Kidney (tissue), 14 donors: ENCODE measurements around the gene CRY1. TPM values are rescaled to one million over a fixed set of nuclear protein-coding genes. Genes with fewer than 3 reads are reported as not detected.

Experiments
- DNase-seq, 5 donors: peaks; one replicate each; pipeline ENCODE4 v3.0.0-alpha.2; 2013 to 2020
- FAIRE-seq: peaks from 2 replicates; lab custom pipeline; 2012; peaks lifted over from hg19 to GRCh38; lab: Jason Lieb, UNC
- H3K27ac ChIP-seq, 2 donors: one replicate each; pipeline ENCODE4 v1.7.0; 2013; ENCODE audit warnings: low read depth in 2 of 2, low read length in 2 of 2, inconsistent platforms in 1 of 2
- H3K27me3 ChIP-seq: one replicate; pipeline ENCODE4 v1.7.1; 2013; ENCODE audit warnings: low read length, inconsistent platforms; ENCODE audit not compliant: control insufficient read depth, insufficient read depth
- H3K36me3 ChIP-seq, 3 donors: one replicate each; pipeline versions ENCODE4 v1.7.0 to v1.7.1; 2013; ENCODE audit warnings: low read length in 3 of 3, control low read depth in 1 of 3, inconsistent platforms in 1 of 3; ENCODE audit not compliant: insufficient read depth in 3 of 3, control insufficient read depth in 2 of 3
- H3K4me1 ChIP-seq, 3 donors: one replicate each; pipeline versions ENCODE4 v1.7.0 to v1.7.1; 2013; ENCODE audit warnings: low read length in 3 of 3, inconsistent platforms in 1 of 3, low read depth in 1 of 3; ENCODE audit not compliant: control insufficient read depth in 2 of 3, insufficient read depth in 2 of 3
- H3K4me3 ChIP-seq, 3 donors: one replicate each; pipeline versions ENCODE4 v1.7.0 to v1.8.1; 2013; ENCODE audit warnings: low read length in 3 of 3, control low read depth in 1 of 3, inconsistent platforms in 1 of 3
- H3K9ac ChIP-seq, 3 donors: one replicate each; pipeline versions ENCODE4 v1.7.0 to v1.7.1; 2013; ENCODE audit warnings: low read length in 3 of 3, control low read depth in 1 of 3, inconsistent platforms in 1 of 3
- H3K9me3 ChIP-seq, 3 donors: one replicate each; pipeline versions ENCODE4 v1.7.0 to v1.7.1; 2013; ENCODE audit warnings: low read length in 3 of 3, control low read depth in 1 of 3, inconsistent platforms in 1 of 3; ENCODE audit not compliant: control insufficient read depth in 2 of 3, insufficient read depth in 1 of 3
- intact Hi-C: fragments of 100-400 bp; cut with DNase I; formaldehyde crosslinking; loops from one replicate; pipeline ENCODE4 v1.11.1; 2022
- polyA plus RNA-seq: library from polyadenylated mRNA; stranded (reverse); fragments of 350-450 nt; fragmentation: Illumina TruSeq; extraction: RNeasy Lipid Tissue Mini Kit (QIAGEN cat#74804); gene quantifications from one replicate; pipeline ENCODE4 v1.2.3, GENCODE V29; 2014; ENCODE audit warnings: low read depth, low replicate concordance; ENCODE audit not compliant: insufficient read depth
- total RNA-seq: library from RNA; stranded (reverse); fragmentation: NEBNext Ultra II Directional; extraction: Animal tissue kit (Norgen Biotek cat#: 25700); gene quantifications from one replicate; pipeline ENCODE4 v1.2.1, GENCODE V29; 2021
- TF ChIP-seq, protein P1 (sequence below): IDR thresholded peaks from 3 replicates; pipeline ENCODE4 v1.5.1; 2012; ENCODE audit warnings: mild to moderate bottlenecking, moderate library complexity, borderline replicate concordance; ENCODE audit not compliant: insufficient read depth; ENCODE audit errors: extremely low read depth
- donor health status: control.
- donor health status: control.
- donor health status: control.
- donor health status: control.
- donor health status: control.
- donor health status: DM: yes; HTN: yes; CAD: no.
- donor health status: Normal renal cell carcinoma (clear cell type).

Gene CRY1
- total and polyA plus RNA-seq, 2 donors from 2014 or later = 8.4 to 17.7 TPM

DNA sequence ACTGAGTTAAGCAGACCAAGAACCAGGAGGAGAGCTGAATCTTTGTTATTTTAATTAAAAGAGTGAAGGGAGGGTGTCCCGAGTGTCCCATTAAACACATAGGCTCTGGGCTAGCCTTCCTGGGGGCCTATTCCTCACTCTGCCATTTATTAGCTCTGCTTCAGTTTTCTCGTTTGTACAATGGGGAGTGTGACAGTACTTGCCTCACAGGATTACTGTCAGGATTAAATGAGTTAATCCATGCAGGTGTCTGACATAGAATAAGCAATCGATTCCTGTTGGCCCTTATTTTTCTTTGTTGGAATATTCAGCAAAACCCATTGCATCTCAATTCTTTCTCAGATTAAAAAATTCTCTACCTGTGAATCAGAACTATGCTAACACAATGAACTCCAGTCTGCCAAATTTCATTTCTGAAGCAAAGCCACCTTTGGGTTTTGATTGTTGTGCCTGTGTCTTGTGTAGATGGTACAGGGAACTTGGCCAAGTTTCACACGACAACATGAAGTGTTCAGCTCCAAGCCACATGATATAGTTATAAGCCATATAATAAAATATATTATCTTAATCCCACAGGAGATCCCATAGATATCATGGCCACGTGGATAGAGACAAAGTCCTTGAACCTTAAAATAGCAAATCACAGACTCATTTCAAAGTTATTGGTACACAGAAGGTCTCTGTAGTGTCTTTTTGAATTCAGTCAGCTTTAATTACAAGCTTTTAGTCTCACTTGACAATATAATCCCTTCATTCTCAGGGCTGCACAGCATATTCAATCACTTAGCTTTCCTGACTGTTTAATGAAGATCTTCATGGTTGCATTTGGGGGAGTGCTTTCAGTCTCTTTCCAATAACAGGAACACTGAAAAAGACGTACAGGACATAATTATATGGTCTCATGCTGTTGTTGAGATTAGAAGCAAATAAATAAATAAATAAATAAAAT lies 34.4 kb upstream of the CRY1 start:
- TF ChIP-seq, protein P1, sequence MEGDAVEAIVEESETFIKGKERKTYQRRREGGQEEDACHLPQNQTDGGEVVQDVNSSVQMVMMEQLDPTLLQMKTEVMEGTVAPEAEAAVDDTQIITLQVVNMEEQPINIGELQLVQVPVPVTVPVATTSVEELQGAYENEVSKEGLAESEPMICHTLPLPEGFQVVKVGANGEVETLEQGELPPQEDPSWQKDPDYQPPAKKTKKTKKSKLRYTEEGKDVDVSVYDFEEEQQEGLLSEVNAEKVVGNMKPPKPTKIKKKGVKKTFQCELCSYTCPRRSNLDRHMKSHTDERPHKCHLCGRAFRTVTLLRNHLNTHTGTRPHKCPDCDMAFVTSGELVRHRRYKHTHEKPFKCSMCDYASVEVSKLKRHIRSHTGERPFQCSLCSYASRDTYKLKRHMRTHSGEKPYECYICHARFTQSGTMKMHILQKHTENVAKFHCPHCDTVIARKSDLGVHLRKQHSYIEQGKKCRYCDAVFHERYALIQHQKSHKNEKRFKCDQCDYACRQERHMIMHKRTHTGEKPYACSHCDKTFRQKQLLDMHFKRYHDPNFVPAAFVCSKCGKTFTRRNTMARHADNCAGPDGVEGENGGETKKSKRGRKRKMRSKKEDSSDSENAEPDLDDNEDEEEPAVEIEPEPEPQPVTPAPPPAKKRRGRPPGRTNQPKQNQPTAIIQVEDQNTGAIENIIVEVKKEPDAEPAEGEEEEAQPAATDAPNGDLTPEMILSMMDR = no peak
- Histone ChIP-seq H3K4me1 (no peaks in the 10 kb centered on the region), H3K4me3 (no peak overlapping the region), H3K27me3 (no peaks in the 10 kb centered on the region), H3K9ac (no peak overlapping the region), H3K27ac (no peak overlapping the region), H3K36me3 (no peaks in the 10 kb centered on the region), H3K9me3 (no peaks in the 10 kb centered on the region)
- no peak for FAIRE-seq
- intact Hi-C loops = no loop called here
- DNase-seq = no peak

DNA sequence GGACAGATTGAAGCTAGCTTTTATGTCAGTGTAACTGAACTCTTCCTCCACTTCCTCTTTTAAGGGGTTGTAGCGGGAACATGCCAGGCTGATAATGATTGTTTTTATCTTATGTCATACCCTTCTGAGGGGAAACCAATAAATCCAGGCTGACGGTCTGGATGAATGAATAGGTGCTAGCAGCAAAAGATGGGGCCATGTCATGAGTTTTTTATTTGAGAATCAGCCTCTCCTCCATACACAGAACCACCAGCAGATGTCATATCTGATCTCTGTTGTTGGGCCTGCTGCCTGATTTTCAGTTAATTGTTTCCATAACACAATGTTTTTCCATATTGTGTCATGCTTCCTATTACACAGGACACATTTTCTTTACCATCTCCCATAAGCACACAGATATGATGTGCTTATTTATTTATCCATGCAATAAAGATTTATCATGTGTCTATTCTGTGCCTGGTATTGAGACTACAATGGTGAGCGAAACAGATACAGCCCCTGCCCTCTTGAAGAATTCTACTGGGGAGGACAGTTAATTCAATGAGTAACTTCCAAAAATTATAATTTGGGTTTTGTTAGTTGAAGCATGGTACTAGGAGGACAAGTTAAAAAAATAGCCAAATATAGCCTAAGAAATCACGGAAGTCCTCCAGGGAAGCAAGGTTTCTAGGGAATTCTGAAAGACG lies 33.6 kb upstream of the CRY1 start:
- TF ChIP-seq, protein P1 = peak; percentile 7
- intact Hi-C loops = no loop called here
- Histone ChIP-seq H3K9ac (no peak overlapping the region), H3K4me1 (no peaks in the 10 kb centered on the region), H3K9me3 (no peaks in the 10 kb centered on the region), H3K36me3 (no peaks in the 10 kb centered on the region), H3K27me3 (no peaks in the 10 kb centered on the region), H3K4me3 (no peak overlapping the region), H3K27ac (no peak overlapping the region)
- FAIRE-seq (no peak), DNase-seq (no peak)

DNA sequence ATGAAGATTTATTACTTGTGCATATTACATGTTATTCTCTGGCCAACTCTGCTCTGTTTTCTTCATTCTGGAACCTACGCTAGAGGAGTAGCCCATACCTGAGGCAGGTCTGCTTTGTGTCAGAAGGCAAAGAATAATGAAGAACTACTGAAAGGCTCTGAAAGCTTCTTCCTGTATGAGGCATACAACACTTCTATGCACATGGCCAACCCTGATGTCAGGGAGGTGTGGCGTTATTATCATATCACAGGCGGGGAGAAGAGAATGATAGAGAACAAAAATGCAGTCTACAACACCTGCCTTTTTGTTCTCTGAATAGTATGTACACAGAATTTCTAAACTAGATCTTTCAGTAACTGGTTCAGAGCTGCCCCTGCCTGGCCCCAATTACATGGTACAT lies 32.5 kb upstream of the CRY1 start:
- FAIRE-seq (no peak), DNase-seq (no peak)
- Histone ChIP-seq H3K9ac (no peak overlapping the region), H3K4me1 (no peaks in the 10 kb centered on the region), H3K27ac (no peak overlapping the region), H3K27me3 (no peaks in the 10 kb centered on the region), H3K36me3 (no peaks in the 10 kb centered on the region), H3K4me3 (no peak overlapping the region), H3K9me3 (no peaks in the 10 kb centered on the region)
- intact Hi-C loops = no loop called here
- TF ChIP-seq, protein P1 = no peak
